Neural cell (in vitro differentiated cells): ENCODE results near the gene GRK3. TPM values are rescaled to one million over a fixed set of nuclear protein-coding genes. Genes with fewer than 3 reads are reported as not detected.

ENCODE experiments used
- H2AFZ ChIP-seq: fragments of 200-600, 300-800 bp; sonication (generic), shearing (Covaris generic); 2 replicates; pipeline ENCODE4 v1.6.0; 2014; ENCODE audit warnings: low read depth, mild to moderate bottlenecking, antibody characterized with exemption, low read length, moderate library complexity
- H3F3A ChIP-seq: fragments of 200-600 bp; shearing (Covaris generic); 2 replicates; pipeline ENCODE4 v1.6.1; 2016; ENCODE audit warnings: mild to moderate bottlenecking, moderate library complexity, mixed read lengths, antibody characterized with exemption, low read length; ENCODE audit not compliant: insufficient read depth, poor library complexity, severe bottlenecking
- H3K27ac ChIP-seq: fragments of 200-600, 300-800 bp; sonication (generic), shearing (Covaris generic); 2 replicates; pipeline ENCODE4 v1.5.1; 2014; ENCODE audit warnings: mild to moderate bottlenecking, low read length, moderate library complexity
- H3K27me3 ChIP-seq: fragments of 300-800, 200-600 bp; sonication (generic), shearing (Covaris generic); 2 replicates; pipeline ENCODE4 v1.6.0; 2014; ENCODE audit warnings: mild to moderate bottlenecking, low read depth, low read length, moderate library complexity; ENCODE audit not compliant: insufficient read depth
- H3K36me3 ChIP-seq: fragments of 300-800, 200-600 bp; sonication (generic), shearing (Covaris generic); 2 replicates; pipeline ENCODE4 v1.5.1; 2014; ENCODE audit warnings: mild to moderate bottlenecking, antibody characterized with exemption, low read length, moderate library complexity; ENCODE audit not compliant: insufficient read depth
- H3K4me2 ChIP-seq: fragments of 300-800, 200-600 bp; sonication (generic), shearing (Covaris generic); 2 replicates; pipeline ENCODE4 v1.6.0; 2014; ENCODE audit warnings: mild to moderate bottlenecking, low read length
- H3K4me3 ChIP-seq: fragments of 300-800, 200-600 bp; sonication (generic), shearing (Covaris generic); 2 replicates; pipeline ENCODE4 v1.5.1; 2014; ENCODE audit warnings: mild to moderate bottlenecking, low read length, moderate library complexity
- H3K79me2 ChIP-seq: fragments of 200-600 bp; shearing (Covaris generic); replicated peaks from 2 replicates; pipeline ENCODE4 v1.6.0; 2014; ENCODE audit warnings: mild to moderate bottlenecking, low read length, moderate library complexity; ENCODE audit not compliant: insufficient read depth
- H3K9ac ChIP-seq: fragments of 300-800, 200-600 bp; sonication (generic), shearing (Covaris generic); 2 replicates; pipeline ENCODE4 v1.6.1; 2016; ENCODE audit warnings: mild to moderate bottlenecking, low read length, mixed read lengths
- H3K9me2 ChIP-seq: fragments of 200-600 bp; shearing (Covaris generic); 2 replicates; pipeline ENCODE4 v1.6.1; 2016; ENCODE audit warnings: mild to moderate bottlenecking, low read length, mixed read lengths; ENCODE audit not compliant: insufficient read depth
- H3K9me3 ChIP-seq: fragments of 200-600, 300-800 bp; sonication (generic), shearing (Covaris generic); 2 replicates; pipeline ENCODE4 v1.6.1; 2016; ENCODE audit warnings: mild to moderate bottlenecking, mixed run types, low read length, moderate library complexity, mixed read lengths
- H4K20me1 ChIP-seq: fragments of 200-600 bp; shearing (Covaris generic); 2 replicates; pipeline ENCODE4 v1.6.1; 2016; ENCODE audit warnings: mild to moderate bottlenecking, mixed run types; ENCODE audit not compliant: insufficient read depth
- CTCF ChIP-seq: fragments of 450-650 bp; IDR thresholded peaks from 2 replicates; pipeline ENCODE4 v1.5.1; 2014; ENCODE audit warnings: antibody characterized with exemption, mild to moderate bottlenecking, moderate library complexity; ENCODE audit not compliant: poor library complexity, severe bottlenecking
- EP300 ChIP-seq: fragments of 450-650 bp; conservative IDR thresholded peaks from 2 replicates; pipeline ENCODE4 v1.6.1; 2014; ENCODE audit warnings: antibody characterized with exemption, mild to moderate bottlenecking, moderate library complexity; ENCODE audit not compliant: poor library complexity, severe bottlenecking
- EZH2 ChIP-seq: fragments of 200-600, 300-800 bp; shearing (Covaris generic), sonication (generic); IDR thresholded peaks from 2 replicates; pipeline ENCODE4 v1.6.1; 2014; ENCODE audit warnings: antibody characterized with exemption, low read length, borderline replicate concordance, mild to moderate bottlenecking; ENCODE audit not compliant: insufficient read depth, poor library complexity, severe bottlenecking
- MXI1 ChIP-seq: fragments of 450-650 bp; conservative IDR thresholded peaks from 2 replicates; pipeline ENCODE4 v1.6.1; 2014; ENCODE audit warnings: antibody characterized with exemption, mild to moderate bottlenecking; ENCODE audit not compliant: poor library complexity, severe bottlenecking
- POLR2AphosphoS5 ChIP-seq: IDR thresholded peaks from 2 replicates; pipeline ENCODE4 v1.6.1; 2012
- RAD21 ChIP-seq: fragments of 450-650 bp; conservative IDR thresholded peaks from 2 replicates; pipeline ENCODE4 v1.6.1; 2014; ENCODE audit warnings: antibody characterized with exemption, mild to moderate bottlenecking, moderate library complexity
- REST ChIP-seq: IDR thresholded peaks from 2 replicates; pipeline ENCODE4 v1.6.1; 2012; ENCODE audit warnings: borderline replicate concordance
- SMC3 ChIP-seq: fragments of 450-650 bp; conservative IDR thresholded peaks from 2 replicates; pipeline ENCODE4 v1.6.1; 2014; ENCODE audit warnings: antibody characterized with exemption, mild to moderate bottlenecking, moderate library complexity; ENCODE audit not compliant: poor library complexity
- TAF1 ChIP-seq: IDR thresholded peaks from 2 replicates; pipeline ENCODE4 v1.6.1; 2012; ENCODE audit warnings: low read depth
- polyA plus RNA-seq: library from polyadenylated mRNA; depleted of rRNA; stranded (reverse); fragments of >200 nt; gene quantifications from 2 replicates; pipeline ENCODE4 v1.2.3, GENCODE V29; 2014

Gene GRK3
- polyA plus RNA-seq, 1 donor from 2014 or later = 9.8 TPM

- no peak overlapping the region for H3K4me2 ChIP-seq
- H3K9me2 ChIP-seq = no peaks in the 10 kb centered on the region
Measured at GRCh38 chr22:25668437-25668836, 104.0 kb downstream of the GRK3 start.

More at GRCh38 chr22:25668437-25668836, 104.0 kb downstream of the GRK3 start:
- H3K79me2 ChIP-seq = no peaks in the 10 kb centered on the region
- H3K36me3 ChIP-seq = no peaks in the 10 kb centered on the region
- no peaks in the 10 kb centered on the region for H4K20me1 ChIP-seq
- H2AFZ ChIP-seq = no peak overlapping the region
- no peak overlapping the region for H3K27ac ChIP-seq
- H3F3A ChIP-seq = no peaks in the 10 kb centered on the region
- H3K9ac ChIP-seq = no peak overlapping the region
- no peaks in the 10 kb centered on the region for H3K9me3 ChIP-seq
- H3K27me3 ChIP-seq = no peaks in the 10 kb centered on the region
- H3K4me3 ChIP-seq = no peak overlapping the region
- no peak for TF ChIP-seq POLR2AphosphoS5
- no peak for TF ChIP-seq SMC3
- no peak for TF ChIP-seq TAF1
- TF ChIP-seq CTCF = no peak
- no peak for TF ChIP-seq REST
- no peak for TF ChIP-seq EP300
- TF ChIP-seq RAD21 = no peak
- TF ChIP-seq MXI1 = no peak
- no peak for TF ChIP-seq EZH2
